Left ventricle myocardium inferior (tissue), 1 donor: ENCODE results near the gene MED27. TPM values are rescaled to one million over a fixed set of nuclear protein-coding genes. Genes with fewer than 3 reads are reported as not detected.

Experiments
- DNase-seq: peaks from one replicate; pipeline ENCODE4 v3.0.0-alpha.2; 2020
- H3K27ac ChIP-seq: fragments of 200-600 bp; replicated peaks from 2 replicates; pipeline ENCODE4 v1.8.0; 2021
- H3K27me3 ChIP-seq: fragments of 200-600 bp; 2 replicates; pipeline ENCODE4 v1.8.0; 2021; ENCODE audit warnings: low read depth
- H3K36me3 ChIP-seq: fragments of 200-600 bp; 2 replicates; pipeline ENCODE4 v1.8.0; 2021
- H3K4me1 ChIP-seq: fragments of 200-600 bp; 2 replicates; pipeline ENCODE4 v1.8.0; 2021
- H3K4me3 ChIP-seq: fragments of 200-600 bp; 2 replicates; pipeline ENCODE4 v1.8.0; 2021; ENCODE audit warnings: mild to moderate bottlenecking, moderate library complexity
- H3K9me3 ChIP-seq: fragments of 200-600 bp; replicated peaks from 2 replicates; pipeline ENCODE4 v1.8.0; 2021
- intact Hi-C: fragments of 100-400 bp; cut with micrococcal nuclease; formaldehyde crosslinking; loops from one replicate; pipeline ENCODE4 v1.11.0; 2022
- total RNA-seq: library from RNA; stranded (reverse); fragmentation: NEBNext Ultra II Directional; extraction: Animal tissue kit (Norgen Biotek cat#: 25700); gene quantifications from one replicate; pipeline ENCODE4 v1.2.1, GENCODE V29; 2021
- TF ChIP-seq, protein P1 (sequence below): fragments of 200-600 bp; IDR thresholded peaks from 2 replicates; pipeline ENCODE4 v1.8.0; 2021; ENCODE audit warnings: antibody characterized with exemption, mild to moderate bottlenecking, borderline replicate concordance
- donor health status: DM: no; HTN: yes; CAD: no; lungs with severe emphysema.

Gene MED27
- total RNA-seq, 1 donor from 2014 or later = 16.3 TPM

DNA sequence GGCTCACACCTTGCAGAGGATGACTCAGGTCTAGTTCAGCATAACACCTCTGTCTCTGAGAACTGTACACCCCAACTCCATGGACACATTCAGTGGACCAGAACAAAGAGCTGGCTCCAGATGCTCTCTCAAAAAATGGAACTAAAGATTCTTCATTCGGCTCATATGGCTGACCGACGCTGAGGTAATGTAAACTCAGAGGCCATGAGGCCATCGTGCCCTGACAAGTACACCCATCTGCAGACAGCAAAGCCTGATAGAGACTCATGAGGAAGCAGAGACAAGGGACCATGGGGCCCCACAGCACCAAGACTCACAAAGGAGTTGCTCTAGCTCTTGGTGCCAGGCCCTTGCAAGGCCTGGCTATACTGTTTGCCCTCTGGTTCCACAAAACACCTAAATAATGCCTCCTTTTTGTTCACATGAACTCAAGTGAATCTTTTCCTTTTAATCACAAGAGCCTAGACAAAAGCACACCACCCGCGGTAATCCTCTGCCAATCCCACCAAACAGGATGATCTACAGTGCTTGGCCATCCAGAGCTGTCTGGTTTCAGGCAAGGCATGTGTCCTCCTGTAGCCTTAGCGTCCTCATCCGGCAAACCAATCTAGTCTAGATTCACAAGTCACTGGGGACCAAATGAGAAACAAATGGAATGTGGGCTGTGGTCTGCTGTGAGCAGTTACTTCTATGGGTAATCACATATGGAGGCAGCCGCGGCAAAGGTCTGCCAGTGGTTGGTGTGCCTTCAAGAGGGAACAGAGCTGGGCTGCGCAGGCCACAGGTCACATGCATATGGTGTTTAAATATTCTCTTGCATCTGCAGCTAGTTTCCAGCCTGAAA, 22.7 kb downstream of the MED27 start:
- Histone ChIP-seq H3K4me3 (no peak overlapping the region), H3K27me3 (no peaks in the 10 kb centered on the region), H3K36me3 (no peaks in the 10 kb centered on the region), H3K9me3 (no peaks in the 10 kb centered on the region), H3K27ac (no peak overlapping the region), H3K4me1 (peaks cover 14% of the 10 kb centered on the region)
- TF ChIP-seq, protein P1, sequence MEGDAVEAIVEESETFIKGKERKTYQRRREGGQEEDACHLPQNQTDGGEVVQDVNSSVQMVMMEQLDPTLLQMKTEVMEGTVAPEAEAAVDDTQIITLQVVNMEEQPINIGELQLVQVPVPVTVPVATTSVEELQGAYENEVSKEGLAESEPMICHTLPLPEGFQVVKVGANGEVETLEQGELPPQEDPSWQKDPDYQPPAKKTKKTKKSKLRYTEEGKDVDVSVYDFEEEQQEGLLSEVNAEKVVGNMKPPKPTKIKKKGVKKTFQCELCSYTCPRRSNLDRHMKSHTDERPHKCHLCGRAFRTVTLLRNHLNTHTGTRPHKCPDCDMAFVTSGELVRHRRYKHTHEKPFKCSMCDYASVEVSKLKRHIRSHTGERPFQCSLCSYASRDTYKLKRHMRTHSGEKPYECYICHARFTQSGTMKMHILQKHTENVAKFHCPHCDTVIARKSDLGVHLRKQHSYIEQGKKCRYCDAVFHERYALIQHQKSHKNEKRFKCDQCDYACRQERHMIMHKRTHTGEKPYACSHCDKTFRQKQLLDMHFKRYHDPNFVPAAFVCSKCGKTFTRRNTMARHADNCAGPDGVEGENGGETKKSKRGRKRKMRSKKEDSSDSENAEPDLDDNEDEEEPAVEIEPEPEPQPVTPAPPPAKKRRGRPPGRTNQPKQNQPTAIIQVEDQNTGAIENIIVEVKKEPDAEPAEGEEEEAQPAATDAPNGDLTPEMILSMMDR = no peak
- DNase-seq = no peak
- intact Hi-C loops = no loop called here

DNA sequence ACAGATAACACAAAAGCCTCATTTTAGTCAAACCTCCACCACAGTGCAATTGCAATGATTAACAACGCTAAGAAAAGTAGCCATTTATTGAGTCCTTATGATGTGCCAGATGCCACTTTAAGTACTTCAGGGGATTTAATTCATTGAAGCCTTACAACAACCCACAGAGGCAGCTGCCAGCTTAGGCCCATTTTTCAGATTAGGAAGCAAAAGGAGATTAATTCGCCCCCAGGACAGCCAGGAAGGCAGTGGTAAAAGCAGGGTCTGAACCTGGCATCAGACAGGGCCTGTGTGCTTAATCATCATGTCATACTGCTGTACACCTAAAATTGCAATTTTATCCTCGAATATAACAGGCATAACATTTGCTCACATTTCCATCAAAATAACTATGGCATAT, 23.9 kb downstream of the MED27 start:
- Histone ChIP-seq H3K4me1 (peaks cover 7% of the 10 kb centered on the region), H3K9me3 (no peaks in the 10 kb centered on the region), H3K4me3 (no peak overlapping the region), H3K36me3 (no peaks in the 10 kb centered on the region), H3K27ac (no peak overlapping the region), H3K27me3 (no peaks in the 10 kb centered on the region)
- intact Hi-C loops = no loop called here
- DNase-seq = no peak
- TF ChIP-seq, protein P1 = no peak

DNA sequence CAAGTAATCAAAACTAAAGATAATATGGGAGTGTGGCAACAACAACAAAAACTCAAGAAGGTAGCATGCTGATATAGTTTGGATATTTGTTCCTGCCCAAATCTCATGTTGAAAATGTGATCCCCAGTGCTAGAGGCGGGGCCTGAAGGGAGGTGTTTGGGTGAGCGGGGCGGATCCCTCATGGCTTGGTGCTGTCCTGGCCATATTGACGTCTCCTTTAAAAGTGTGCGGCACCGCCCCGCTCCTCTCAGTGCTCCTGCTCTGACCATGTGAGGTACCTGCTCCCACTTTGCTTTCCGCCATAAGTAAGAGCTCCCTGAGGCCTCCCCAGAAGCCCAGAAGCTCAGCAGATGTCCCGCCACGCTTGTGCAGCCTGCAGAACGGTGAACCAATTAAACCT, 25.6 kb downstream of the MED27 start:
- no peak for DNase-seq
- intact Hi-C loops = no loop called here
- Histone ChIP-seq H3K4me3 (no peak overlapping the region), H3K36me3 (no peaks in the 10 kb centered on the region), H3K27ac (no peak overlapping the region), H3K4me1 (peaks cover 15% of the 10 kb centered on the region), H3K27me3 (no peaks in the 10 kb centered on the region), H3K9me3 (no peaks in the 10 kb centered on the region)
- TF ChIP-seq, protein P1 = no peak

DNA sequence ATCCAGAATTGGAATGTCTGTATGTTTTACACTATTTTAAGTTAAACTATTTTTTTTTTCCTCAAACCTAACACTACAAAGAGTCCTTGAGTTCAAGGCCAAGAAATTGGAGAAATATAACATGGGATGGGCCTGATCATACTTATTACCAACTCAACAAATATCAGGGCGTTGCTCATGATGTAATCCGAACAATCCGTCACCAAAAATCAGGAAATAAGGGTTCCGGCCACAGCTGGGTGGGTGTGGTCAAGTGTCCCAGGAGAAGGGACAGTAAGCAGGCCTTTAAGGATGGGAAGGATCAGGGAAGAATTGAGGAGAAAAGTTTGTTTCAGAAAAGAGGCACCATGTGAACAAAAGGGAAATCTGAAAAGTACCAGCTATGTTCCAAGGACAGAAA, 29.8 kb downstream of the MED27 start:
- intact Hi-C loops = no loop called here
- no peak overlapping the region for H3K4me3 ChIP-seq
- peak; percentile 33 for DNase-seq

DNA sequence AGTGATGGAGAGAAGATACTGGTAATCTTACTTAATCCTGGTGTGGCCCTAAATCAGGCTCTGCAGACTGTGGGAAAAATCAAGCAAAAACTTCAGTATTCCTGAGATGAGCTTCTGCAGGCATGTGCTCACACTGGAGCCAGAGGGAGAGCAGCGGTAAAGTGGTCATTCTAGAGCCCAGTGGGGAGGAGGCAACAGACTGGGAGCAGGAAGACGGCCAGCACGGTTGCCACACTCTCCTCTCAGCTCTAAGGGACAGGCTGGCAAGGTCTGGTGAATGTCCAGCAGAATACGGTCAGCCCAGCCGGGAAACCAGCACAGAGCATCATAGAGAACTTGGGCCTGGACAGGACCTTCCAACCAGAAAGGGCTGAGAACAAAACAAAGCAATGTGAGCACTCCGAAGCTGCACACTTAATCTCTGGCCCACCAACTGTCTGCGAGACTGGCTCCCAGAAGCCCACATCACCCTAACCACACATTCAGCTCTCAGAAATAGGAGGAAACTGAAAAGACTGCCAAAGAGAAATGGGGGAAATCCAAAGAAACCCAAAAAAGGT, 30.3 kb downstream of the MED27 start:
- Histone ChIP-seq H3K4me1 (peaks cover 14% of the 10 kb centered on the region), H3K36me3 (no peaks in the 10 kb centered on the region), H3K27me3 (no peaks in the 10 kb centered on the region), H3K9me3 (no peaks in the 10 kb centered on the region), H3K4me3 (no peak overlapping the region), H3K27ac (peak overlapping the region; percentile 49)
- intact Hi-C loops = no loop called here
- TF ChIP-seq, protein P1 = no peak
- DNase-seq = no peak

More for the DNA sequence above, 29.8 kb downstream of the MED27 start:
- TF ChIP-seq, protein P1 = no peak
- Histone ChIP-seq H3K9me3 (no peaks in the 10 kb centered on the region), H3K27ac (peak overlapping the region; percentile 49), H3K4me1 (peaks cover 14% of the 10 kb centered on the region), H3K36me3 (no peaks in the 10 kb centered on the region), H3K27me3 (no peaks in the 10 kb centered on the region)
